Body of pancreas (tissue), 4 donors: Measurements from ENCODE around the gene PRSS48.

Experiments used
- POLR2A ChIP-seq, 3 donors: fragments of 450-650 bp; IDR thresholded peaks; one replicate each; pipeline ENCODE4 v1.6.1; 2016; ENCODE audit warnings: antibody characterized with exemption in 3 of 3, mild to moderate bottlenecking in 2 of 3
- TF ChIP-seq, protein P1 (sequence below), 7 experiments: fragments of 450-650 bp in 4 of 7; fragments of 200-600 bp in 3 of 7; sonication (generic) in 3 of 7; IDR thresholded peaks; one replicate each; pipeline ENCODE4 v1.5.1; 2016 to 2019; ENCODE audit warnings: antibody characterized with exemption in 7 of 7

DNA sequence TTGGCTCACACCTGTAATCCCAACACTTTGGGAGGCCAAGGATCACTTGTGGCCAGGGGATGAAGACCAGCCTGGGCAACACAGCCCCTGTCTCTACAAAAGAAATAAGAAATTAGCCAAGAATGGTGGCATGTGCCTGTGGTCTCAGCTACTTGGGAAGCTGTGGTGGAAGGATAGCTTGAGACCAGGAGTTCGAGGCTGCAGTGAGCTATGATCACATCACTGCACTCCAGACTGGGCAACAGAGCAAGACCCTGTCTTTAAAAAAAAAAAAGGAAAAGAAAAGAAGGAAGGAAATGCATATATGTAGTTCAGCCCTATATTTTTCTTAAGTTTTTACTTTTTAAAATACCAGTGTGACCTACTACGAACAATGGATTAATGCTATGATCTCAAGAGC, 15.1 kb downstream of the PRSS48 start:
- TF ChIP-seq, protein P1, sequence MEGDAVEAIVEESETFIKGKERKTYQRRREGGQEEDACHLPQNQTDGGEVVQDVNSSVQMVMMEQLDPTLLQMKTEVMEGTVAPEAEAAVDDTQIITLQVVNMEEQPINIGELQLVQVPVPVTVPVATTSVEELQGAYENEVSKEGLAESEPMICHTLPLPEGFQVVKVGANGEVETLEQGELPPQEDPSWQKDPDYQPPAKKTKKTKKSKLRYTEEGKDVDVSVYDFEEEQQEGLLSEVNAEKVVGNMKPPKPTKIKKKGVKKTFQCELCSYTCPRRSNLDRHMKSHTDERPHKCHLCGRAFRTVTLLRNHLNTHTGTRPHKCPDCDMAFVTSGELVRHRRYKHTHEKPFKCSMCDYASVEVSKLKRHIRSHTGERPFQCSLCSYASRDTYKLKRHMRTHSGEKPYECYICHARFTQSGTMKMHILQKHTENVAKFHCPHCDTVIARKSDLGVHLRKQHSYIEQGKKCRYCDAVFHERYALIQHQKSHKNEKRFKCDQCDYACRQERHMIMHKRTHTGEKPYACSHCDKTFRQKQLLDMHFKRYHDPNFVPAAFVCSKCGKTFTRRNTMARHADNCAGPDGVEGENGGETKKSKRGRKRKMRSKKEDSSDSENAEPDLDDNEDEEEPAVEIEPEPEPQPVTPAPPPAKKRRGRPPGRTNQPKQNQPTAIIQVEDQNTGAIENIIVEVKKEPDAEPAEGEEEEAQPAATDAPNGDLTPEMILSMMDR (IDR thresholded peaks at IDR 0.05), result no peak
- no peak for TF ChIP-seq POLR2A (IDR thresholded peaks at IDR 0.05)
